Left lung (tissue), 10 donors: ENCODE data around the gene DMRT1. TPM values are rescaled to one million over a fixed set of nuclear protein-coding genes. Genes with fewer than 3 reads are reported as not detected.

ENCODE experiments used
- ATAC-seq: fragments of 200-7000 bp; cut with Tn5 transposase; one replicate; pipeline ENCODE4 v1.9.1; 2020; ENCODE audit warnings: moderate library complexity
- DNase-seq, 4 donors: peaks; one replicate each; pipeline ENCODE4 v3.0.0-alpha.2; 2013 to 2020
- H3K27ac ChIP-seq, 2 donors: fragments of 200-600 bp; sonication (generic) in 1 of 2; one replicate each; pipeline versions ENCODE4 v1.5.0 to v1.8.0; 2020 to 2021
- H3K27me3 ChIP-seq, 2 donors: fragments of 200-600 bp; sonication (generic) in 1 of 2; one replicate each; pipeline versions ENCODE4 v1.5.0 to v1.8.0; 2020 to 2021
- H3K36me3 ChIP-seq, 2 donors: fragments of 200-600 bp; sonication (generic) in 1 of 2; one replicate each; pipeline versions ENCODE4 v1.5.0 to v1.8.0; 2020 to 2021
- H3K4me1 ChIP-seq, 2 donors: fragments of 200-600 bp; one replicate each; pipeline ENCODE4 v1.8.0; 2021
- H3K4me3 ChIP-seq, 2 donors: fragments of 200-600 bp; sonication (generic) in 1 of 2; one replicate each; pipeline versions ENCODE4 v1.5.0 to v1.8.0; 2020 to 2021; ENCODE audit warnings: mild to moderate bottlenecking in 1 of 2
- H3K9me3 ChIP-seq, 2 donors: fragments of 200-600 bp; sonication (generic) in 1 of 2; one replicate each; pipeline versions ENCODE4 v1.5.0 to v1.8.0; 2020 to 2021
- intact Hi-C, 2 donors: fragments of 100-400 bp; cut with DNase I; formaldehyde crosslinking; loops; one replicate each; pipeline versions ENCODE4 v1.11.2 to v1.14.2; 2022
- polyA plus RNA-seq, 6 donors: library from polyadenylated mRNA; unstranded; fragments of 120-200 nt; gene quantifications; one replicate each; pipeline ENCODE4 v1.2.1, GENCODE V29; 2013; ENCODE audit not compliant: insufficient read length in 6 of 6
- total RNA-seq, 2 donors: library from RNA; stranded (reverse); fragmentation: NEBNext Ultra II Directional; extraction: Animal tissue kit (Norgen Biotek cat#: 25700); gene quantifications; one replicate each; pipeline ENCODE4 v1.2.1, GENCODE V29; 2021
- TF ChIP-seq, protein P1 (sequence below), 2 donors: fragments of 200-600 bp; sonication (generic) in 1 of 2; IDR thresholded peaks; one replicate each; pipeline versions ENCODE4 v1.5.0 to v1.8.0; 2021; ENCODE audit warnings: antibody characterized with exemption in 2 of 2
- donor health status: DM: no; HTN: yes; CAD: no.
- donor health status: DM: no; HTN: no; CAD: no.

DMRT1 gene
- total and polyA plus RNA-seq, 8 donors = 0.09 TPM; not detected in 7

DNA sequence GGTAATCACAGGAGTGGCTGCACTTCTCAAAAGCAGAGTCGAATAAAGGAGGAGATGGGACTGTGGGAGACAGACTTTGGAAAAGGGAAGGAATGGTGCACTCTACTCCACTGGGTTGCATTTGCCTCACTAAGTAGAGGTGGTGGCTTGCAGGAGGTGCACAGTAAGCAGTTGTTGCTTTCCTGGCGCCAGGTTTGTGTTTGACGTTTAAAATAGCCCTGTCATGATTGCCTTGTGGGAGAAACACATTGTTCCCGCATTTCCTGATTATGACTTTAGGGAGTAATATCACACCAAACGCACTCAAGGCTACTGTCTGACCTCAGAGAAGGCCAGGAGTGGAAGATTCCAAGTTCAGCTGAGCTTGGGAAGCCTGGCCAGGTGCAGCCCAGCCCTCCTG, 36.7 kb downstream of the DMRT1 start:
- Histone ChIP-seq H3K4me3 (no peak overlapping the region), H3K27ac (no peak overlapping the region), H3K36me3 (no peaks in the 10 kb centered on the region), H3K4me1 (no peaks in the 10 kb centered on the region), H3K27me3 (peaks cover 0 to 34% of the 10 kb centered on the region in 2 donors), H3K9me3 (no peaks in the 10 kb centered on the region)
- ATAC-seq = no peak
- DNase-seq = no peak
- intact Hi-C loops = no loop called here
- TF ChIP-seq, protein P1, sequence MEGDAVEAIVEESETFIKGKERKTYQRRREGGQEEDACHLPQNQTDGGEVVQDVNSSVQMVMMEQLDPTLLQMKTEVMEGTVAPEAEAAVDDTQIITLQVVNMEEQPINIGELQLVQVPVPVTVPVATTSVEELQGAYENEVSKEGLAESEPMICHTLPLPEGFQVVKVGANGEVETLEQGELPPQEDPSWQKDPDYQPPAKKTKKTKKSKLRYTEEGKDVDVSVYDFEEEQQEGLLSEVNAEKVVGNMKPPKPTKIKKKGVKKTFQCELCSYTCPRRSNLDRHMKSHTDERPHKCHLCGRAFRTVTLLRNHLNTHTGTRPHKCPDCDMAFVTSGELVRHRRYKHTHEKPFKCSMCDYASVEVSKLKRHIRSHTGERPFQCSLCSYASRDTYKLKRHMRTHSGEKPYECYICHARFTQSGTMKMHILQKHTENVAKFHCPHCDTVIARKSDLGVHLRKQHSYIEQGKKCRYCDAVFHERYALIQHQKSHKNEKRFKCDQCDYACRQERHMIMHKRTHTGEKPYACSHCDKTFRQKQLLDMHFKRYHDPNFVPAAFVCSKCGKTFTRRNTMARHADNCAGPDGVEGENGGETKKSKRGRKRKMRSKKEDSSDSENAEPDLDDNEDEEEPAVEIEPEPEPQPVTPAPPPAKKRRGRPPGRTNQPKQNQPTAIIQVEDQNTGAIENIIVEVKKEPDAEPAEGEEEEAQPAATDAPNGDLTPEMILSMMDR (IDR thresholded peaks at IDR 0.05) = no peak

DNA sequence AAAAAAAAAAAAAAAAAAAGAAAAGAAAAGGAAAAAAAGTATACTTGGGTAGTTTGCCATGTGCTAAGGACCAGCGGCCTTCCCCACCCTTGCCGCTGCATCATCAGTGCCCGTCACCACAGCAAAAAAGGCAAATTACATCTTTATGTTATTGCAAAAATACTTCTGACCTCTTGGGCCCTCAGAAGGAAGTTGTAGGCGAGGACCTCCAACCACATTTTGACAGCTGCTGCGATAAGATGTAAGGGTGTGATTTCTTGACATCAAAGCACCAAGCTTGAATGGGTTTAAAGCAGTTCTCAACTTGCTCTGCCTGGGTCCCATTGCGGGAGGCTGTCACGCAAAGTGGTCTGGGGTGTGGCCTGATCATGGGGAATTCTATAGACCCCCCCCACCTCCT, 39.2 kb downstream of the DMRT1 start:
- Histone ChIP-seq H3K4me1 (no peaks in the 10 kb centered on the region), H3K27me3 (peaks cover 0 to 44% of the 10 kb centered on the region in 2 donors), H3K27ac (no peak overlapping the region), H3K4me3 (no peak overlapping the region), H3K36me3 (no peaks in the 10 kb centered on the region), H3K9me3 (no peaks in the 10 kb centered on the region)
- DNase-seq = no peak
- no peak for ATAC-seq
- intact Hi-C loops = no loop called here
- TF ChIP-seq, protein P1 (IDR thresholded peaks at IDR 0.05) = no peak

DNA sequence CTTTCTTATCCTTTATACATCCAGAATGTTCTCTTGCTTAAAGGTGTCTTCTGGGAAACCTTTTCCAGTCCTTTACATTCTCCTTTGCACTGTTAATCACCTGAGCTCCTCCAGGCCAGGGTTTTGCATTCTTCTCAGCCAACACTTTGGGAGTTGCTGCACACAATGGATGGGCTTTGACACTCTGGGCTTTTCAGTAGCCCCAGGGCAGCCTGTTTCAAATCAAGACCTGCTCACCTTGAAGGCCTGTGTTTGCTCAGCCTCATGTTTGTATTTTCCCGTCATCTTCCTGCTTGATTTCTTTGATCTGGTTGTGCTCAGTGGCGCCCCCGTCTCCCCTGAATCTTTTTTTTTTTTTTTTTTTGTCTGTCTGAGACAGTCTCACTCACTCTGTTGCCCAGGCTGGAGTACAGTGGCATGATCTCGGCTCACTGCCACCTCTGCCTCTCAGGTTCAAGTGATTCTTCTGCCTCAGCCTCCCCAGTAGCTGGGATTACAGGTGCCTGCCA, 41.0 kb downstream of the DMRT1 start:
- Histone ChIP-seq H3K4me1 (no peaks in the 10 kb centered on the region), H3K9me3 (no peaks in the 10 kb centered on the region), H3K36me3 (no peaks in the 10 kb centered on the region), H3K27me3 (peaks cover 0 to 44% of the 10 kb centered on the region in 2 donors), H3K4me3 (no peak overlapping the region), H3K27ac (no peak overlapping the region)
- ATAC-seq (no peak), DNase-seq (no peak)
- intact Hi-C loops = no loop called here
- TF ChIP-seq, protein P1 (IDR thresholded peaks at IDR 0.05) = no peak

DNA sequence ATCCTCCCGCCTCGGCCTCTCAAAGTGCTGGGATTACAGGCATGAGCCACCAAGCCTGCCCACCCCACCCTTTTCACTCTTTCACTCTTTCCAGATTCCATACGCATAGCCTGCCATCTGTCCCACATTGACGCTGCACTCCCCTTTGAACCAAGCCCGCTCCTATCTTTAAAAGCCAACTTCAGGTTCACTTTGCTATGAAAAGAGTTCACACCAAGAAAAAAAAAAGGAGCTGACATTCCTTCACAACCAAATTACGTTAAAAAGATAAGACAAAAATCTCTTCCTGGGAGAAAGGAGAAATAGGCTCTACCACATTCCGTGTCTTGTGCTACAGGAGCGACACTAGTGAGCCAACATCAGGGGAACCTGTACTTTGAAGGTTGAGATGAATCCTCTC, 41.5 kb downstream of the DMRT1 start:
- Histone ChIP-seq H3K4me1 (no peaks in the 10 kb centered on the region), H3K4me3 (no peak overlapping the region), H3K36me3 (no peaks in the 10 kb centered on the region), H3K27ac (no peak overlapping the region), H3K9me3 (no peaks in the 10 kb centered on the region), H3K27me3 (peaks cover 0 to 39% of the 10 kb centered on the region in 2 donors)
- no peak for ATAC-seq
- intact Hi-C loops = no loop called here
- TF ChIP-seq, protein P1 (IDR thresholded peaks at IDR 0.05) = no peak
- DNase-seq = no peak

DNA sequence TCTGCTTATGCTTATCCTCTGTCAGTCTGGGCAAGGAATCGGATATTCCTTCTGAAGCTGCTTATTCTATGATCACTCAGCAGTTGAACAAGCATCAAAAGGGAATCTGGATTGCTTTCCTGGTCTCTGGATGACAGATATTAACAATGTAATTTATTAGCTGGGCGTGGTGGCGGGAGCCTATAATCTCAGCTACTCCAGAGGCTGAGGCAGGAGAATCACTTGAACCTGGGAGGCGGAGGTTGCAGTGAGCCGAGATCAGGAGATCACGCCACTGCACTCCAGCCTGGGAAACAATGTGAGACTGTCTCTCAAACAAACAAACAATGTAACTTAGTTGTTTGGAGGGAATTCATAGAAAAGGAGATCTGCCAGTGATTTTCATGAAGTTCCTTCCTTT, 45.4 kb downstream of the DMRT1 start:
- no peak for ATAC-seq
- TF ChIP-seq, protein P1 (IDR thresholded peaks at IDR 0.05) = no peak

More for the DNA sequence above, 45.4 kb downstream of the DMRT1 start:
- H3K4me3 ChIP-seq = no peak overlapping the region
- intact Hi-C loops = no loop called here
- peaks cover 0 to 19% of the 10 kb centered on the region in 2 donors for H3K27me3 ChIP-seq
- no peaks in the 10 kb centered on the region for H3K36me3 ChIP-seq
- DNase-seq = no peak
- H3K27ac ChIP-seq = no peak overlapping the region
- H3K9me3 ChIP-seq = no peaks in the 10 kb centered on the region
- H3K4me1 ChIP-seq = no peaks in the 10 kb centered on the region
